HG02623 (cell line): ENCODE results near the gene ADGRL1.
"Not testable (repeated sequence)": the region's sequence is repeated elsewhere in the genome, so short reads cannot be mapped to it uniquely, and the experiment has no call there.

Experiments
- ATAC-seq: cut with Tn5 transposase; IDR thresholded peaks from one replicate; pipeline ENCODE4 v1.9.1; 2021; ENCODE audit warnings: moderate library complexity; ENCODE audit not compliant: unreplicated experiment

The ADGRL1 gene

GRCh38 chr19:14221345-14221744, 15.4 kb upstream of the ADGRL1 start:
- ATAC-seq = not testable (repeated sequence)

GRCh38 chr19:14218620-14219330, 12.8 kb upstream of the ADGRL1 start:
- ATAC-seq = no peak

GRCh38 chr19:14217886-14218285, 11.9 kb upstream of the ADGRL1 start:
- not testable (repeated sequence) for ATAC-seq

- ATAC-seq = no peak
Observed at GRCh38 chr19:14214580-14214979, 8.6 kb upstream of the ADGRL1 start.

GRCh38 chr19:14210182-14210581, 4.2 kb upstream of the ADGRL1 start:
- not testable (repeated sequence) for ATAC-seq

GRCh38 chr19:14209401-14209800, 3.4 kb upstream of the ADGRL1 start:
- ATAC-seq = not testable (repeated sequence)

- ATAC-seq = not testable (repeated sequence)
Observed at GRCh38 chr19:14208496-14208895, 2.5 kb upstream of the ADGRL1 start.

- not testable (repeated sequence) for ATAC-seq
Observed at GRCh38 chr19:14207796-14208195, 1.8 kb upstream of the ADGRL1 start.

- ATAC-seq = not testable (repeated sequence)
Observed at GRCh38 chr19:14206737-14207726, 1.1 kb upstream of the ADGRL1 start.

GRCh38 chr19:14206308-14206707, 339 bp upstream of the ADGRL1 start:
- ATAC-seq = not testable (repeated sequence)

GRCh38 chr19:14204676-14205451, 1.1 kb downstream of the ADGRL1 start:
- ATAC-seq = not testable (repeated sequence)

GRCh38 chr19:14204219-14204618, 1.8 kb downstream of the ADGRL1 start:
- not testable (repeated sequence) for ATAC-seq

GRCh38 chr19:14203788-14204187, 2.2 kb downstream of the ADGRL1 start:
- ATAC-seq = not testable (repeated sequence)

- no peak for ATAC-seq
Observed at GRCh38 chr19:14203177-14203576, 2.8 kb downstream of the ADGRL1 start.

- ATAC-seq = not testable (repeated sequence)
Observed at GRCh38 chr19:14201481-14201880, 4.5 kb downstream of the ADGRL1 start.

GRCh38 chr19:14200147-14200841, 5.7 kb downstream of the ADGRL1 start:
- ATAC-seq = not testable (repeated sequence)

GRCh38 chr19:14198384-14199376, 7.3 kb downstream of the ADGRL1 start:
- ATAC-seq = no peak

GRCh38 chr19:14197882-14198281, 8.1 kb downstream of the ADGRL1 start:
- no peak for ATAC-seq

GRCh38 chr19:14197288-14197687, 8.7 kb downstream of the ADGRL1 start:
- not testable (repeated sequence) for ATAC-seq
